ENCODE results near the gene ULBP1. TPM values are rescaled to one million over a fixed set of nuclear protein-coding genes. Genes with fewer than 3 reads are reported as not detected.

ULBP1 gene
- total RNA-seq, 1 donor from 2014 or later = 0.39 TPM

Other genes starting within 250 kb of the ULBP1 start
- 37.9 and 40.1 TPM in 2 replicates for gene LATS1, start 245.8 kb upstream of the ULBP1 start, total RNA-seq
- 69.2 and 72.2 TPM in 2 replicates for gene NUP43, start 217.4 kb upstream of the ULBP1 start, total RNA-seq
- gene PCMT1, start 214.2 kb upstream of the ULBP1 start, total RNA-seq = 88.0 and 89.8 TPM in 2 replicates
- gene LRP11, start 99.6 kb upstream of the ULBP1 start, total RNA-seq = 2.9 and 3.4 TPM in 2 replicates
- not detected in 2 replicates for gene RAET1E, start 65.8 kb upstream of the ULBP1 start, total RNA-seq
- not detected in 2 replicates for gene RAET1G, start 40.8 kb upstream of the ULBP1 start, total RNA-seq
- gene ULBP2, start 21.9 kb upstream of the ULBP1 start, total RNA-seq = 0.16 and 0.50 TPM in 2 replicates
- not detected in 2 replicates for gene RAET1L, start 61.6 kb downstream of the ULBP1 start, total RNA-seq
- gene ULBP3, start 105.2 kb downstream of the ULBP1 start, total RNA-seq = 0.98 and 1.0 TPM in 2 replicates
- gene PPP1R14C, start 179.1 kb downstream of the ULBP1 start, total RNA-seq = 0.27 TPM in 1 of 2 replicates, not detected in the other

All from T-helper 2 cell treated with Interferon-gamma antibody and Interleukin-4, amounts not matched to agents 100 ng/mL and 5 ng/mL, for 36 hours (primary cell).